Measurements from ENCODE around the gene CYSLTR2. TPM values are rescaled to one million over a fixed set of nuclear protein-coding genes. Genes with fewer than 3 reads are reported as not detected.

Gene CYSLTR2
- total RNA-seq, 1 experiment from 2014 or later: not detected

DNA sequence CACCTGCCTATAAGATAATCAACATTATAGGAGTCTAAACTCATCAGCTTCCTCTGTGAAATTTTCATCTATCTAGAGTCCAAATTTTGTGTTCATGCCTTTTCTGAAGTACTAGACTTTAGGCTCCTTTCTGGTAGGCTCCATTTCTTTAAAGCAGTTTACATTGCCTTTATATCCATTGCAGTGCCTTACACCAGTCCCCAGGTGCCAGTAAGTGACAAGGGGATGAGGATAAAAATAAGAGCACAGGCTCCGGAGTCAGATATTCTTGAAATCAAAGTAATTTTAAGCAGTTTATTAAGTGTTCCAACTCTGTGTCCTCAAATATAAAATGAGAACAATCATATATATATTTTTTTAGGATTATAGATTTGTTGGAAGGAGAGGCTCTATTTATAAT is 10.6 kb upstream of the CYSLTR2 start:
- no peaks in the 10 kb centered on the region for H4K20me1 ChIP-seq (ENCODE audit: insufficient read depth)
- ChIA-PET CTCF (no interaction called here), POLR2A (ENCODE audit: unreplicated experiment) (no interaction called here)
- H3K27ac ChIP-seq: no peak overlapping the region
- no peak overlapping the region for H3K4me2 ChIP-seq
- intact Hi-C loops (cut with micrococcal nuclease; ENCODE audit: unreplicated experiment): no loop called here
- no peak overlapping the region for H3K4me3 ChIP-seq
- H3K36me3 ChIP-seq (ENCODE audit: low read depth): no peaks in the 10 kb centered on the region
- no peaks in the 10 kb centered on the region for H3K4me1 ChIP-seq (replicated peaks; ENCODE audit: insufficient read depth)
- DNase-seq: no peak
- H2AFZ ChIP-seq: no peak overlapping the region
- BruUV-seq (replicated peaks): no TSS peak
- no peak for TF ChIP-seq EZH2 (IDR thresholded peaks at IDR 0.05; ENCODE audit: low read depth)
- TF ChIP-seq, protein P1, sequence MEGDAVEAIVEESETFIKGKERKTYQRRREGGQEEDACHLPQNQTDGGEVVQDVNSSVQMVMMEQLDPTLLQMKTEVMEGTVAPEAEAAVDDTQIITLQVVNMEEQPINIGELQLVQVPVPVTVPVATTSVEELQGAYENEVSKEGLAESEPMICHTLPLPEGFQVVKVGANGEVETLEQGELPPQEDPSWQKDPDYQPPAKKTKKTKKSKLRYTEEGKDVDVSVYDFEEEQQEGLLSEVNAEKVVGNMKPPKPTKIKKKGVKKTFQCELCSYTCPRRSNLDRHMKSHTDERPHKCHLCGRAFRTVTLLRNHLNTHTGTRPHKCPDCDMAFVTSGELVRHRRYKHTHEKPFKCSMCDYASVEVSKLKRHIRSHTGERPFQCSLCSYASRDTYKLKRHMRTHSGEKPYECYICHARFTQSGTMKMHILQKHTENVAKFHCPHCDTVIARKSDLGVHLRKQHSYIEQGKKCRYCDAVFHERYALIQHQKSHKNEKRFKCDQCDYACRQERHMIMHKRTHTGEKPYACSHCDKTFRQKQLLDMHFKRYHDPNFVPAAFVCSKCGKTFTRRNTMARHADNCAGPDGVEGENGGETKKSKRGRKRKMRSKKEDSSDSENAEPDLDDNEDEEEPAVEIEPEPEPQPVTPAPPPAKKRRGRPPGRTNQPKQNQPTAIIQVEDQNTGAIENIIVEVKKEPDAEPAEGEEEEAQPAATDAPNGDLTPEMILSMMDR (conservative IDR thresholded peaks at IDR 0.05): no peak
- H3F3A ChIP-seq (ENCODE audit: insufficient read depth, low read depth): no peaks in the 10 kb centered on the region
- H3K27me3 ChIP-seq (ENCODE audit: insufficient read depth, low read depth): no peaks in the 10 kb centered on the region
- H3K9me2 ChIP-seq (ENCODE audit: insufficient read depth): no peaks in the 10 kb centered on the region
- H3K79me2 ChIP-seq (ENCODE audit: low read depth): no peaks in the 10 kb centered on the region
- H3K9me3 ChIP-seq (ENCODE audit: insufficient read depth, low read depth): no peaks in the 10 kb centered on the region

GRCh38 chr13:48644141-48644540 is 9.6 kb upstream of the CYSLTR2 start:
- DNase-seq: no peak
- Histone ChIP-seq H3K4me3 (no peak overlapping the region), H3K9me3 (ENCODE audit: insufficient read depth, low read depth) (no peaks in the 10 kb centered on the region), H4K20me1 (ENCODE audit: insufficient read depth) (no peaks in the 10 kb centered on the region), H3K4me1 (replicated peaks; ENCODE audit: insufficient read depth) (no peaks in the 10 kb centered on the region), H2AFZ (no peak overlapping the region), H3K9me2 (ENCODE audit: insufficient read depth) (no peaks in the 10 kb centered on the region), H3K36me3 (ENCODE audit: low read depth) (no peaks in the 10 kb centered on the region), H3K27me3 (ENCODE audit: insufficient read depth, low read depth) (no peaks in the 10 kb centered on the region), H3K27ac (no peak overlapping the region), H3K4me2 (no peak overlapping the region), H3F3A (ENCODE audit: insufficient read depth, low read depth) (no peaks in the 10 kb centered on the region), H3K79me2 (ENCODE audit: low read depth) (no peaks in the 10 kb centered on the region)
- intact Hi-C loops (cut with micrococcal nuclease; ENCODE audit: unreplicated experiment): no loop called here
- CTCF ChIA-PET: no interaction called here
- POLR2A ChIA-PET (ENCODE audit: unreplicated experiment): no interaction called here
- TF ChIP-seq EZH2 (IDR thresholded peaks at IDR 0.05; ENCODE audit: low read depth): no peak
- TF ChIP-seq, protein P1 (conservative IDR thresholded peaks at IDR 0.05): no peak
- no TSS peak for BruUV-seq (replicated peaks)

DNA sequence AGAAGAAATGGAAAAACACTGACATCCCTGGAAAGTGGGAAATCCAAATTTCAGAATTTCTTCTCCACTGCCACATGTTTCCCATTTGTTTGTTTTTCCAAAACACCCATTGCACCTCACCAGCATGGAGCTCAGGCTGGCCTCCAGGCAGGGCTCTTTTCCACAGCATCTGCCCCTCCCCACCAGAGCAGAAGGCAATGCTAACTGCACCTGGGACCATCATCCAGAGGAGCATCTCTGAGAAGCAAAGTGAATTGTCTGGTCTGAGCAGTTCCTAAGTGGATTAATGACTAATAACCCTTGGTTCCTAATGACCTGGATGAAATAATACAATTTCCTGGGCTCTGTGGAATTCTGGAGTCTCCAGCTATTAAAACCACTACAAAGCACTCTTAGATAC is 8.8 kb upstream of the CYSLTR2 start:
- no TSS peak for BruUV-seq (replicated peaks)
- intact Hi-C loops (cut with micrococcal nuclease; ENCODE audit: unreplicated experiment): no loop called here
- CTCF ChIA-PET: no interaction called here

More for the DNA sequence above, 8.8 kb upstream of the CYSLTR2 start:
- Histone ChIP-seq H3K9me2 (ENCODE audit: insufficient read depth) (no peaks in the 10 kb centered on the region), H3K4me2 (no peak overlapping the region), H3F3A (ENCODE audit: insufficient read depth, low read depth) (no peaks in the 10 kb centered on the region; the same call in 1 of the 2 replicates), H3K27ac (no peak overlapping the region), H3K79me2 (ENCODE audit: low read depth) (no peaks in the 10 kb centered on the region), H3K36me3 (ENCODE audit: low read depth) (no peaks in the 10 kb centered on the region), H3K27me3 (ENCODE audit: insufficient read depth, low read depth) (no peaks in the 10 kb centered on the region), H4K20me1 (ENCODE audit: insufficient read depth) (no peaks in the 10 kb centered on the region), H3K4me3 (no peak overlapping the region), H3K4me1 (replicated peaks; ENCODE audit: insufficient read depth) (no peaks in the 10 kb centered on the region), H3K9me3 (ENCODE audit: insufficient read depth, low read depth) (no peaks in the 10 kb centered on the region), H2AFZ (no peak overlapping the region)
- no peak for DNase-seq
- TF ChIP-seq, protein P1 (conservative IDR thresholded peaks at IDR 0.05): no peak
- TF ChIP-seq EZH2 (IDR thresholded peaks at IDR 0.05; ENCODE audit: low read depth): no peak
- POLR2A ChIA-PET (ENCODE audit: unreplicated experiment): no interaction called here

Measured in PC-9 (cell line).